Measurements from ENCODE around the gene CACNA2D2. TPM values are rescaled to one million over a fixed set of nuclear protein-coding genes. Genes with fewer than 3 reads are reported as not detected.

CACNA2D2 gene
- total and polyA plus RNA-seq, 2 of the 8 experiments (the other 6 are each of a cell fraction or from before 2014, with no cell fraction given), result 14.1 to 25.0 TPM

DNA sequence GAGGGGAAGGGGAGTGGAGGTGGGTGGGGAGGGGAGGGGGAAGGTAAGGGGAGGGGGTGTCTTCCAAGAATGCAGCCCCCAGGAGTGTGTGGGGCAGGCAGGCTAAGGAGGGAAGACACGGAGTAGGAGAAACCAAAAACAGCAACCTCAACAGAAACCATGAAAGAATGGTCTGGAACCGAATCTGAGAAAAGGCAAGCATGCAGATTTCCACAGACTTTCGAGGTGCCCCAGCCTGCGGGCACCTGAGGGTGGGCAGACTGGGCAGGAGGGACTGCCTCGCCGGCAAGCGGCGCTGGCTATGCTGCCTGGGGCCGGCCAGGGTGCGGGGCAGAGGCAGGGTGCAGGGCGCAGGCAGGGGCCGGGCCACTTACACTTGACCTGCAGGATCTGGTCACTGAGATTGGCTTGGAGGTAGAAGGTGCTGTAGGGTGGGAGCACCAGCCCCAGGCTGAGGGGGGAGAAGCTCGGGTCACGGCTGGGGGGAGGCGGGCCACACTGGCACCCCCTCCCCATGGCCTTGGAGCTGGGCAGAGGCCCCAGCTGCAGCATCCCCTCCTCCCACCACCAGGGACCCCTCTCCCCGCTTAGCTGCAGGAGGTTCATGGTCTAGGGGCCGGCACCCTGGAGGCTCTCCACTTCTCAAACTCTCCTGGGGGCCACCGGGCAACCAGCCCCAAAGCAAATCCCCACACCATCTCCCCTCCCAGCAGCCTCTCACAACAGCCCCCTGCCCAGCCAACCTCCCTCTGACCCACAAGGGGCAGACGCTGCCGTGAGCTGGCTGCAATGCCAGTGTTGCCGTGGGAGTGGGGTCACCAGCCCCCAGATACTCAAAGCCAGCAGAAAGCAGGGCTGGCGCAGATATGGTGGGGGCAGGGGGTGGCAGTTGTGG is 128.8 kb downstream of the CACNA2D2 start (continued):
- TF ChIP-seq, protein P1, sequence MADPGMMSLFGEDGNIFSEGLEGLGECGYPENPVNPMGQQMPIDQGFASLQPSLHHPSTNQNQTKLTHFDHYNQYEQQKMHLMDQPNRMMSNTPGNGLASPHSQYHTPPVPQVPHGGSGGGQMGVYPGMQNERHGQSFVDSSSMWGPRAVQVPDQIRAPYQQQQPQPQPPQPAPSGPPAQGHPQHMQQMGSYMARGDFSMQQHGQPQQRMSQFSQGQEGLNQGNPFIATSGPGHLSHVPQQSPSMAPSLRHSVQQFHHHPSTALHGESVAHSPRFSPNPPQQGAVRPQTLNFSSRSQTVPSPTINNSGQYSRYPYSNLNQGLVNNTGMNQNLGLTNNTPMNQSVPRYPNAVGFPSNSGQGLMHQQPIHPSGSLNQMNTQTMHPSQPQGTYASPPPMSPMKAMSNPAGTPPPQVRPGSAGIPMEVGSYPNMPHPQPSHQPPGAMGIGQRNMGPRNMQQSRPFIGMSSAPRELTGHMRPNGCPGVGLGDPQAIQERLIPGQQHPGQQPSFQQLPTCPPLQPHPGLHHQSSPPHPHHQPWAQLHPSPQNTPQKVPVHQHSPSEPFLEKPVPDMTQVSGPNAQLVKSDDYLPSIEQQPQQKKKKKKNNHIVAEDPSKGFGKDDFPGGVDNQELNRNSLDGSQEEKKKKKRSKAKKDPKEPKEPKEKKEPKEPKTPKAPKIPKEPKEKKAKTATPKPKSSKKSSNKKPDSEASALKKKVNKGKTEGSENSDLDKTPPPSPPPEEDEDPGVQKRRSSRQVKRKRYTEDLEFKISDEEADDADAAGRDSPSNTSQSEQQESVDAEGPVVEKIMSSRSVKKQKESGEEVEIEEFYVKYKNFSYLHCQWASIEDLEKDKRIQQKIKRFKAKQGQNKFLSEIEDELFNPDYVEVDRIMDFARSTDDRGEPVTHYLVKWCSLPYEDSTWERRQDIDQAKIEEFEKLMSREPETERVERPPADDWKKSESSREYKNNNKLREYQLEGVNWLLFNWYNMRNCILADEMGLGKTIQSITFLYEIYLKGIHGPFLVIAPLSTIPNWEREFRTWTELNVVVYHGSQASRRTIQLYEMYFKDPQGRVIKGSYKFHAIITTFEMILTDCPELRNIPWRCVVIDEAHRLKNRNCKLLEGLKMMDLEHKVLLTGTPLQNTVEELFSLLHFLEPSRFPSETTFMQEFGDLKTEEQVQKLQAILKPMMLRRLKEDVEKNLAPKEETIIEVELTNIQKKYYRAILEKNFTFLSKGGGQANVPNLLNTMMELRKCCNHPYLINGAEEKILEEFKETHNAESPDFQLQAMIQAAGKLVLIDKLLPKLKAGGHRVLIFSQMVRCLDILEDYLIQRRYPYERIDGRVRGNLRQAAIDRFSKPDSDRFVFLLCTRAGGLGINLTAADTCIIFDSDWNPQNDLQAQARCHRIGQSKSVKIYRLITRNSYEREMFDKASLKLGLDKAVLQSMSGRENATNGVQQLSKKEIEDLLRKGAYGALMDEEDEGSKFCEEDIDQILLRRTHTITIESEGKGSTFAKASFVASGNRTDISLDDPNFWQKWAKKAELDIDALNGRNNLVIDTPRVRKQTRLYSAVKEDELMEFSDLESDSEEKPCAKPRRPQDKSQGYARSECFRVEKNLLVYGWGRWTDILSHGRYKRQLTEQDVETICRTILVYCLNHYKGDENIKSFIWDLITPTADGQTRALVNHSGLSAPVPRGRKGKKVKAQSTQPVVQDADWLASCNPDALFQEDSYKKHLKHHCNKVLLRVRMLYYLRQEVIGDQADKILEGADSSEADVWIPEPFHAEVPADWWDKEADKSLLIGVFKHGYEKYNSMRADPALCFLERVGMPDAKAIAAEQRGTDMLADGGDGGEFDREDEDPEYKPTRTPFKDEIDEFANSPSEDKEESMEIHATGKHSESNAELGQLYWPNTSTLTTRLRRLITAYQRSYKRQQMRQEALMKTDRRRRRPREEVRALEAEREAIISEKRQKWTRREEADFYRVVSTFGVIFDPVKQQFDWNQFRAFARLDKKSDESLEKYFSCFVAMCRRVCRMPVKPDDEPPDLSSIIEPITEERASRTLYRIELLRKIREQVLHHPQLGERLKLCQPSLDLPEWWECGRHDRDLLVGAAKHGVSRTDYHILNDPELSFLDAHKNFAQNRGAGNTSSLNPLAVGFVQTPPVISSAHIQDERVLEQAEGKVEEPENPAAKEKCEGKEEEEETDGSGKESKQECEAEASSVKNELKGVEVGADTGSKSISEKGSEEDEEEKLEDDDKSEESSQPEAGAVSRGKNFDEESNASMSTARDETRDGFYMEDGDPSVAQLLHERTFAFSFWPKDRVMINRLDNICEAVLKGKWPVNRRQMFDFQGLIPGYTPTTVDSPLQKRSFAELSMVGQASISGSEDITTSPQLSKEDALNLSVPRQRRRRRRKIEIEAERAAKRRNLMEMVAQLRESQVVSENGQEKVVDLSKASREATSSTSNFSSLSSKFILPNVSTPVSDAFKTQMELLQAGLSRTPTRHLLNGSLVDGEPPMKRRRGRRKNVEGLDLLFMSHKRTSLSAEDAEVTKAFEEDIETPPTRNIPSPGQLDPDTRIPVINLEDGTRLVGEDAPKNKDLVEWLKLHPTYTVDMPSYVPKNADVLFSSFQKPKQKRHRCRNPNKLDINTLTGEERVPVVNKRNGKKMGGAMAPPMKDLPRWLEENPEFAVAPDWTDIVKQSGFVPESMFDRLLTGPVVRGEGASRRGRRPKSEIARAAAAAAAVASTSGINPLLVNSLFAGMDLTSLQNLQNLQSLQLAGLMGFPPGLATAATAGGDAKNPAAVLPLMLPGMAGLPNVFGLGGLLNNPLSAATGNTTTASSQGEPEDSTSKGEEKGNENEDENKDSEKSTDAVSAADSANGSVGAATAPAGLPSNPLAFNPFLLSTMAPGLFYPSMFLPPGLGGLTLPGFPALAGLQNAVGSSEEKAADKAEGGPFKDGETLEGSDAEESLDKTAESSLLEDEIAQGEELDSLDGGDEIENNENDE (IDR thresholded peaks at IDR 0.05; ENCODE audit: insufficient replicate concordance, low read length), result no peak
- TF ChIP-seq MAFK (IDR thresholded peaks at IDR 0.05; ENCODE audit: low read depth, low read length) (no peak), TAF7 (optimal IDR thresholded peaks at IDR 0.05; ENCODE audit: borderline replicate concordance, low read depth, low read length) (no peak)

Measured in H1 (cell line).